Neural progenitor cell (in vitro differentiated cells): ENCODE data around the gene TMEM254.

Source experiments
- CTCF ChIP-seq: fragments of 200-600 bp; sonication (generic); IDR thresholded peaks from 2 replicates; pipeline ENCODE4 v1.5.1; 2017; ENCODE audit warnings: antibody characterized with exemption, mild to moderate bottlenecking
- EZH2 ChIP-seq: fragments of 200-600 bp; sonication (generic); IDR thresholded peaks from 2 replicates; pipeline ENCODE4 v1.6.1; 2017; ENCODE audit warnings: antibody characterized with exemption, mild to moderate bottlenecking, moderate library complexity
- EZH2phosphoT487 ChIP-seq: fragments of 200-600 bp; sonication (generic); IDR thresholded peaks from 2 replicates; pipeline ENCODE4 v1.6.1; 2017; ENCODE audit warnings: antibody characterized with exemption

GRCh38 chr10:80079312-80079719 lies 851 bp downstream of the TMEM254 start:
- TF ChIP-seq EZH2 (no peak), CTCF (no peak), EZH2phosphoT487 (no peak)
